Measurements from ENCODE around the gene FBXO4.
"Not testable (repeated sequence)": the region's sequence is repeated elsewhere in the genome, so short reads cannot be mapped to it uniquely, and the experiment has no call there.

Gene FBXO4

DNA sequence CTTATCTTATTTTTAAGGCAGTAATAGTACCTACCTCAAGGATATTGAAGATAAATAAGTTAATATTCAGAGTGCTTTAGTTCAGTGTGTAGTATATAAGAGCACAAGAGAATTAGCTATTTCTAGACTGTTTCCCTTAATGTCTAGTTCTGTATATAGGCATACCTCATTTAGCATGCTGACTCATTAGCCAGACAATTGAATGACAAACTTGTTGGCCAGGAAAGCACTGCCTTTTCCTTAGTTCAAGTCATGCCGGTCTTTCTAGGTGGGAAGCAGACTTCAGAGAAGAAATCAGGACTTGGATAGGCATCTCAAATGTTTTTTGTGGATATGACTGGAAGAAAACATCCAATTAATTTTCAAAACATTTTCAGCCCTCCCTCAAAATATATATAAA, 3.2 kb upstream of the FBXO4 start:
- no peak for DNase-seq (ENCODE audit: low read depth)

DNA sequence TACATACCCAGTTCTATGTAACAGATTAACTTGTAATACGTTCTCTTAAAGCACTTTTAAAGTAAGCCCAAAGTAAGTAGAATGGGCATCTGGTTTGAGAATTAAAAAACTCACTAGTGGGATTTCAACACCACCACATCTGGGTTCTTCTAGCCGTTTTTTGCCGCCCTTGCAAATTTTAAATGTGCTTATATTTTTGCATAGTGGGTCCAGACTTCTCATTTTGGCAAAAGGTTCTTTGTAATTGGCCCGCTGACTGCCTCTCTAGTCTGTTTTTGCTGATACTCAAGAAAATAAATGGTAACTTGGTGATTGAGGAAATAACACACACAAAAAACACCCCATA, 582 bp upstream of the FBXO4 start:
- no peak for DNase-seq (ENCODE audit: low read depth)

DNA sequence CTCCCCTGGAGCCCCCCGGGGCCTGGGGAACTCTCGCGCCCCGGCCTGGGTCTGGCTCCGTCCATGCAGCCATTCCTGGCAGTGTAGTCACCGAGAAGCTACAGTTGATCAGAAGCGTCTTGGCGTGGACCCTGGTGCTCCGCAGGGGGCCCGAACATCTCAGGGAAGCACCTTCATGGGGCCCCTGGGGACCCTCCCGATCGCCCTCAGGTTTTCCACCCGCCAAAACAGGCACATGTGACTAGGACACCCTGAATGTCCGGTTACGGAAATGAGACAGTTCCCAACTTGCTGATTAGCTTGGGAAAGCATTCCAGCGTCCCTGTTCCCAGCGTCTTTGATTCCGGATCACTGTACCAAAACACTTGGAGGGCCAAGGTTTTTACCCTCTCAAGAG, 472 bp downstream of the FBXO4 start:
- no peak for DNase-seq (ENCODE audit: low read depth)

DNA sequence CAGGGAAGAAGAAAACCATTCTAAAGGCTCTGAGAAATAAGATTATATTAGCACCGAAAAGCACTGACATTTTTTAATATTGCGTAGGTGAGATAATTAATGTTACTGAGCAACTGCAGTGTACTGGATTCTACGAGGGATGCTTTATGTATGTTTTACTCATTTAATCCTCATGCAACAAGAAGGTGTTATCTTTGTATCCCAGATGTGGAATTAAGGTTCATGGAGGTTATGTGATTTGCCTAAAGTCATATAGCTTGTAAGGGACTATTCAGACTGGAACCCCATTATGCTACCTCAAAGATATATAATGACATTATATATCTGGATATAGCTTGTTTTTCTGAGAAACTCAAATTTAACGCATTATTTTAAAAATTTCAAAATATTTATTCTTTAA, 2.5 kb downstream of the FBXO4 start:
- DNase-seq (ENCODE audit: low read depth) = no peak

DNA sequence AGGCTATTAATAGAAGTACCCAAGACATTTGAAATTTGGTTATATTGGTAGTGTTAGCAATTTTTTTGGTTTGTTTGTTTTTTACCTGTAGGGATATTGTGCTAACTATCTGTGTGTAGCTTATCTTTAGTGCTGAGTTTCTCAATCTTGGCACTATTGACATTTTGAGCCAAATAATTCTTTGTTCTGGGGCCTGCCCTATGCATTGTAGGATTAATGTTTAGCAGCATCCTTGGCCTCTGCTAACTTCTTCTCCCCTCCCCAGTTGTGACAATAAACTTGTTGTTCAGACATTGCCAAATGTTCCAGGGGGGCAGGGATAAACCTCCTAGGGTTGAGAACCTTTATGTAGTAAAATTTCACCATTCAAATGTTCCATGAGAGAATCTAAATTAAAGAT, 4.0 kb downstream of the FBXO4 start:
- no peak for DNase-seq (ENCODE audit: low read depth)

DNA sequence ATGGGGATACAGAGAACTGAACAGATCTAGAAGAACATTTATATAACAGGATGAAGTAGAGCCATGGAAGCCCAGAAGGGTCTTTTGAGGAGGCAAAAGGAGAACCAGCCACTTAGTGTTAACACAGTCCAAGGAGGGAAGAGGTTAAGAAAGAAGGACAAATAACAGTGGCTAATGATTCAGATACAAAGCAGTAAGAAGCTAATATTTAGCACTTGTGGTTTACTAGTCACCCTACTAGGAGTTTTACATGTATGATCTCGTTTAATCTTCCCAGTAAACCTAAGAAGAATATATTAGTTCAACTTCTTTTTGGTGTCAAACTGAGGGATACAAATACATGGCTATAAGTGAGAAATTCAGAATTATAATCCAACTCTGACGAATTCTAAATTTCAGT, 7.7 kb downstream of the FBXO4 start:
- DNase-seq (ENCODE audit: low read depth) = no peak

DNA sequence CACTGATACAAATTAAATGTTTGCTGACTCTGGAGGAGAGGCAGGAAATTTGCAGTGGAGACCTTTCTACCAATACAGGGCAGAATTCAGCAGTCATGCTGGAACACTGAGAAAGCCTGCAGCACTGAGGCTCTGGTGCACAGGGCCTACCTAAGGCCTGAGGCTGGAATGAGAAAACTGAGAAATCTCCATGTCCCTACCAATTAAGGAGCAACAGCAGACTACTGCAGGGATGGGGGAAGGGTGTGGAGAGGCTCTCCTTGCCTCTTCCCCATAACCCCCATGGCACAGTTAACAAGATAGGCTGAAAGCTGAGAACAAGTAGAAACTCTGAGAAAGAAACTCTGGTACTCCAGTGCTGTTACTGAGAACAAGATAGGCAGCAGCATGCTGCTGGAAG, 10.5 kb downstream of the FBXO4 start:
- DNase-seq (ENCODE audit: low read depth) = no peak

DNA sequence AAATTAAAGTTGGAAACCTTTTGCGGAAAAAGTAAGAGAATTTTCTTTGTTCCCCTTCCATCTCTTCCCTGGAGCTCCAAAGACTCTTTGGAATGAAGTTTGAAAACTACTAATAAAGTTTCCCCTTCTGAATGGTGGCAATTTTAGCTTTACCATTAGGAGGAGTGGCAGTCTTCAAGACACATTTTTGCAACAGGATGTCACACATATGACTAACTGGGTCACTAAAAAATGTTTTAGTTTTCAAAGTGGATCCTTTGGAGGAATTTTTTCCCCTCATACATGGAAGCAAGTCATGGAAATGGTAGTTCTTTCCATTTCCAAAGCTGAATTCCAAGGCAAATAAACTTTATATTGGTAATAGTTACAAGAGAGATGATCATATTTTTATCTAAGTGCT, 15.6 kb downstream of the FBXO4 start:
- no peak for DNase-seq (ENCODE audit: low read depth)

GRCh38 chr5:41945332-41945955, 20.4 kb downstream of the FBXO4 start:
- DNase-seq (ENCODE audit: low read depth) = not testable (repeated sequence)

DNA sequence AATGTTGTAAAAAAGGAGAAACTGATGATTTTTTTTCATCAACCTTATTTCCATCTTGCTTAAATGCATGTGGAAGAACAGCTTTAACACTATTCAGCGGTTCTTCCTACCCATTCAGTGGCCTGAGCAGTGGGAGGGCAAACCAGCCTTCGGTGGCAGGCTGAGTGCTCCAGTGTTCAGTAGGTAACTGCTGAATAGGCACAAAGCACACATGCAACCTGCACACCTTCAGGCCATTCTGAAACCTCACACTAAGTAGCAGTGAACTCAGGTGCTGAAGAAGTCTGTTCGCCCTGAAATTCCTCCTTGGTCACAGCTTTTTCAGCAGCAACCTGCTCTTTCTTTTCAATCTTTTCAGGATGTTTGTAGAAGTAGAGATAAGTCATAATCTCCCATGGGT, 26.1 kb downstream of the FBXO4 start:
- no peak for DNase-seq (ENCODE audit: low read depth)

- no peak for DNase-seq (ENCODE audit: low read depth)
These were observed 29.2 kb downstream of the FBXO4 start for GRCh38 chr5:41954286-41954685.

DNA sequence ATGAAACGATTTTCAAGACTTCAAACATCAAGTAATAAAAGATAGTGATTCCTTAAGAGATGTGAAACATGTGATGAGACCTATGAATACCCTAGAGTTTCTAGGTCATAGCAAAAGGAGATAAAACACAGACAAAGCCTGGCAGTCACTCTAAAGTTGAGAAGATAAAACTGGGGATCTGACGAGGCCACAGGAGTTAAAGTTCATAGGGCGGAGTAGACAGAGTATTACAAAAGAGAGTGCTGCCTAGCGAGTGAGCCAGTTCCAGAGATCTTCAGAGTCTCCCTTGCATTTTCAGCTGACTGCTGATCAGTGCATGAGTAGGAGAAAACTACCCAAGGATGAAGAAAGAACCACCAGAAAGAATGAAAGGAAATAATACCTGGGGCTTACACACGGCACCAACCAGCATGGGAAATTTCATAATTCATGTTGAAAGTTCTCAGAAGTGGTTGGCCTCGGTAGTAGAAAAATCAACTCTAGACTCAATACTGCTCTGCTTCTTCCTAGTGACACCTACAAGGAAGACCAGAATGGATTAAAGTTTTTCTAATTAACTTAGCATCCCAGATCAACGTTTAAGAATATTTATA, 30.4 kb downstream of the FBXO4 start:
- DNase-seq (ENCODE audit: low read depth) = no peak

- no peak for DNase-seq (ENCODE audit: low read depth)
These were observed 31.9 kb downstream of the FBXO4 start for GRCh38 chr5:41956943-41957342.

- DNase-seq (ENCODE audit: low read depth) = no peak
These were observed 35.4 kb downstream of the FBXO4 start for GRCh38 chr5:41960481-41960880.

DNA sequence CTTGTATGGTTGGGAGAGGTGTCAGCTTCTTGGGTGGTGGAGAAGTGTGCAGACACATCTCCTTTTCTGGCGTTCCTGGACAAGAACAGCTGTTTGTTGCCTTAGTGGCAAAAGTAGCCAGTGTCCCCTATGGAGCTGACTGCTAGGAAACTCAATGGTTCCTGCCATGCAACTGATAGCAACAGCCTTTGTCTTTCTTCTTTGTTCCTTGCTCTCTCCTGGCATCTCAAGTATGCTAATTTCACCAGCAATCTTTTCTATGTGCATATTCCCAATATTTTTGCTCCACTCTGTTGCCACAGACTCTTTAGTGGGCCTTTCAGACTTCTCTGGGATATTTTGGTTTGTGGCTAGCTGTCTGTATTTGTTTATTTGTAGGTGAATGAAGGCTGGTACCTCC, 36.7 kb downstream of the FBXO4 start:
- no peak for DNase-seq (ENCODE audit: low read depth)

DNA sequence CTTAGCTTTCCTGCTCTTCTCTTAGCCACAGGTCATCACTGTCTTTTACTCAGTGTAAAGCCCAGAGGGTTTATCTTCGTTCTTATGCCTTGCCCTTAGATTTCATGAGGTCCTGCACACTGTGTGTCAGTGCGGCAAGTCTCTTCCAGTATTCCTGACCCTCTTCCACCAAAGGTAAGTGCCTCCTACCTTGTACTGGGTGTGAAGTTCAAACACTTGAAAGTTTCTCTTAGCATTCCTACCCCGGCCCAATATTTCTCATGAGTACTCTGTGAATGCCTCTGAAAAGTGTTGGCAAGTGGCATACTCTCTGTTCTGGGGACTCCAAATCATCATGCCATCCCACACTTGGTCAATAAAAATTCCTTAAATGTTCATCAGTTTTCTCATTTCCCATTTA, 37.4 kb downstream of the FBXO4 start:
- DNase-seq (ENCODE audit: low read depth) = no peak

- no peak for DNase-seq (ENCODE audit: low read depth)
These were observed 41.5 kb downstream of the FBXO4 start for GRCh38 chr5:41966401-41967105.

DNA sequence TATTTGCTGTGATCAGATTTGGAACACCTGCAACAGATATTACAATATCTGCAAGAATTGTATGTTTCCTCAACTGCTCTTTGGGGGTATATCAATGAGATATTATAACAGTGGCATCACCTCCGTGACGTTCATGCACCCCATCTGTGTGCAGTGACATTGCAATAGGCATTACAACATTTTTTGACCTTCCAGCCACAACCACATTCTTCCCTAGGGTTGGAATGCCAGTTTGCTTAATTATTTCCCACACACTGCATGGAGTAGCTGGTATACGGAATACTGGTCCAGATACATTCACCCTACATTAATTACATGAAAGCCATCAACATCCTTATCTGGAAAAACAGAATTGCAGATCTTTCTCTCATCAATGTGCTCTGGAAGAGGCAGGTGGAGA, 42.3 kb downstream of the FBXO4 start:
- DNase-seq (ENCODE audit: low read depth) = no peak

DNA sequence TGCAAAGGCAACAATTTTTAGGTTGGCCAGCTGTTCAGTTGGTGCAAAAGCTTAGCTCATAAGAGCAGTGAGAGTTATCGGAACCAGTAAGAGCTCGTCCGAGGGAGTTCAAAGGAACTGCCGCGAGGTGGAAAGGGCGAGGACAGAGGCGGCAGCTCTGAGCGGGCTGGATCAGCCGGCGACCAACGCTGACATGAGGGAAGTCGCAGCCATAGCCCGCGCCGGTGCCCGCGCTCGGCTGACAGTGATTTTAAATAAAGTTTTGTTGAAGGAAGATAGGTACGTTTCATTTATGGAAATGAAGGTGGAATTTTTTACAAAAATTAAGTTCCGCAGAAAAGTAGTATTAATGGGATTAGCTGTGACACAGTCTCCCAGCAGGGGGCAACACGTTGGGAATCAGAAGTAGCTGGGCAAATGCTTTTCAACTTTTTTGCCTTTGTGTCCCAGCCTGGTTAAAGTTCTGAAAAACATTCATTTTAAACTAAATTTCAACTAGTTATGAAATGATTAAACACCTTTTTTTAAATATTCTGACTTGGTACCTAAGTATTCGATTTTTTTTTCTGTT, 43.2 kb downstream of the FBXO4 start:
- no peak for DNase-seq (ENCODE audit: low read depth)

DNA sequence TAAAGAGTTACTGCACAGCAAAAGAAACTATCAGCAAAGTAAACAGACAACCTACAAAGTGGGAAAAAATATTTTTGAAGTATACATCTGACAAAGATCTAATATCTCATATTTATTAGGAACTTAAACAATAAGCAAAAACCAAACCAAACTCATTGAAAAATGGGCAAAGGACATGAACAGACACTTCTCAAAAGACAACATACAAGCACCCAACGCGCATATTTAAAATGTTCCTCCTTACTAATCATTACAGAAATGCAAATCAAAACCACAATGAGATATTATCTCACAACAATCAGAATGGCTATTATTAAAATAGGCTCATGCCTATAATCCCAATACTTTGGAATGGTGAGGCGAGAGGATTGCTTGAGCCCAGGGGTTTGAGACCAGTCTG, 48.0 kb downstream of the FBXO4 start:
- DNase-seq (ENCODE audit: low read depth) = no peak

DNA sequence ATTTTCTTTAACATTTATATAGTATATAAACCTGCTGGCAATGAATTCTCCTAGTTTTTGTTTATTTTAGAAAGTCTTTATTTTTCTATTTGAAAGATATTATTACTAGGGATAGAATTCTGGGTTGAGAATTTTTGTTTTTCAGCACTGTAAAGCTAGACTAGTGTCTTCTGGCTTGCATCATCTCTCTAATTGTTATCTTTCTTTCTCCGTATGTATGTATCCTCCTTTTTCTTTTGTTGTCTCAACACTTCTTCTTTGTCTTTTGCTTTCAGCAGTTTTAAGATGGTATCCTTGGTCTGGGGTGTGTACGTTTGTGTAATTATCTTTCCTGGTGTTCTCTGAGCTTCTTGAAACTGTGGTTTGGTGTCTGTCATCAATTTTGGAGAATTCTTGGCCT, 48.8 kb downstream of the FBXO4 start:
- DNase-seq (ENCODE audit: low read depth) = no peak

DNA sequence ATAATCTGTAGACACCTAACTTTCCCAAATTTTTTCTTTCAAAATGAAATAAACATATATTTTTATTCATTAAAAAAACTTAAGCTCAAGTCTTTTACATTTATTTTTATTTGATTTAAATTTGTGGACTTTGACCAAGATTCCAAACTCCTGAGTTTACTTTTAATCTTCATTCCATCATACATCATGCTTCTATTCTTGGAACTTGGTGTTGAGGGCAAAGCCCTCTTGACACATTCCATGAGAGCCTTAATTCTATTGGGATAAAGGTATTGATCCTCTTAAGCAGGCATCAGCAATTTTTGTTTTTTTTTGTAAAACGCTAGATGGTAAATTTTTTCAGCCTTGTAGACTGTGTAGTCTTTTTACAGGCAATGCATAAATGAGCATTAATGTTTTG, 53.6 kb downstream of the FBXO4 start:
- no peak for DNase-seq (ENCODE audit: low read depth)

DNA sequence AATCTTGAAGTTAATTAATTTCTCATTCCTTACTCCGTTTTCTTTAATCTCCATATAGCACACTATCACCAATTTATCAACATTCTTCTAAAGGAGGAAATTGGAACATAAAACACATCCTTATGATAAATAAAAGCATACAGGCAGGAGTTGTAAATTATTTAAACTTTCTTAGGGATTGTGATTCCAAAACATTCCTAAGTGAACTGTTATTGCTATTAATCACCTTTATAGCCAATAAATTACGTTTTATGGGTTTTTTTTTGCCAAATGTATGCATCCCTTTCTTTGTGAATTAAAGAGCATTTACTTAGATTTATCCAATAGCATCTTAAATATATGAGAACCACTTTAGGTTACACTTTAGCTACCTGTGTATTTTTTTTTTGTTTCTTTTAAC, 55.3 kb downstream of the FBXO4 start:
- no peak for DNase-seq (ENCODE audit: low read depth)

GRCh38 chr5:41980870-41981269, 55.8 kb downstream of the FBXO4 start:
- DNase-seq (ENCODE audit: low read depth) = no peak
